Keratinocyte (primary cell): ENCODE results near the gene PEAR1.

ENCODE experiments used
- EZH2 ChIP-seq: IDR thresholded peaks from one replicate; pipeline ENCODE4 v1.6.1; 2012; ENCODE audit warnings: inconsistent platforms, mild to moderate bottlenecking, low read length, moderate library complexity
- TF ChIP-seq, protein P1 (sequence below), 3 experiments: IDR thresholded peaks in 1 of 3; conservative IDR thresholded peaks in 1 of 3; optimal IDR thresholded peaks in 1 of 3; 2 replicates in 2 of 3; 3 replicates in 1 of 3; pipeline versions ENCODE3 to v1.5.1; 2011; ENCODE audit warnings: low read length in 3 of 3, mild to moderate bottlenecking in 3 of 3, moderate library complexity in 2 of 3, control low read depth in 1 of 3, inconsistent platforms in 1 of 3; ENCODE audit not compliant: insufficient read depth in 2 of 3; ENCODE audit errors: extremely low read depth in 1 of 3

DNA sequence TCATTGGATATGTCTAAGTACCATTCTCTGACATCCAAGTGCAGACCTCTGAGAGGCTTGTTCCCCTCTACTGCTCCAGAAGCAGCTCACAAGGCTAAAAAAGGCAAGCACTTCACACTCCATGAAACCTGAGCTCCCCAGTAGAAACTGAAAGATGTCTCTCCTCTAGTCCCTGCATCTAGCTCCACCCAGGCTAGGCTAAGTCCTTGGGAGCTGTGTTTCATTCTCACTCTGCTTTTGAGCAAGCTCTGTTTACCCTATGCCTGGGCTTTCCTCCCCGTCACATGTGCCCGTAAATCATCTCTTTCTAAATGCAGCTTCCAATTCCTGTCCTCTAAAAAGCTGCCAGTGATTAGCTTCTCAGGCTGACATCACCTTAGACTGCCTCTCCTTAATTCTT lies 65.9 kb downstream of the PEAR1 start:
- TF ChIP-seq EZH2 = no peak
- TF ChIP-seq, protein P1, sequence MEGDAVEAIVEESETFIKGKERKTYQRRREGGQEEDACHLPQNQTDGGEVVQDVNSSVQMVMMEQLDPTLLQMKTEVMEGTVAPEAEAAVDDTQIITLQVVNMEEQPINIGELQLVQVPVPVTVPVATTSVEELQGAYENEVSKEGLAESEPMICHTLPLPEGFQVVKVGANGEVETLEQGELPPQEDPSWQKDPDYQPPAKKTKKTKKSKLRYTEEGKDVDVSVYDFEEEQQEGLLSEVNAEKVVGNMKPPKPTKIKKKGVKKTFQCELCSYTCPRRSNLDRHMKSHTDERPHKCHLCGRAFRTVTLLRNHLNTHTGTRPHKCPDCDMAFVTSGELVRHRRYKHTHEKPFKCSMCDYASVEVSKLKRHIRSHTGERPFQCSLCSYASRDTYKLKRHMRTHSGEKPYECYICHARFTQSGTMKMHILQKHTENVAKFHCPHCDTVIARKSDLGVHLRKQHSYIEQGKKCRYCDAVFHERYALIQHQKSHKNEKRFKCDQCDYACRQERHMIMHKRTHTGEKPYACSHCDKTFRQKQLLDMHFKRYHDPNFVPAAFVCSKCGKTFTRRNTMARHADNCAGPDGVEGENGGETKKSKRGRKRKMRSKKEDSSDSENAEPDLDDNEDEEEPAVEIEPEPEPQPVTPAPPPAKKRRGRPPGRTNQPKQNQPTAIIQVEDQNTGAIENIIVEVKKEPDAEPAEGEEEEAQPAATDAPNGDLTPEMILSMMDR (optimal IDR thresholded peaks at IDR 0.05 in 1 of 3, IDR thresholded peaks at IDR 0.05 in 1 of 3, conservative IDR thresholded peaks at IDR 0.05 in 1 of 3; ENCODE audit: extremely low read depth in 1 of 3, insufficient read depth in 2 of 3, low read length in 3 of 3) = no peak
